K562 (cell line): Measurements from ENCODE around the gene BDP1. TPM values are rescaled to one million over a fixed set of nuclear protein-coding genes. Genes with fewer than 3 reads are reported as not detected.

ENCODE experiments used
- ATAC-seq: fragments of 200-7000 bp; cut with Tn5 transposase; 3 replicates; pipeline ENCODE4 v1.9.1; 2020; ENCODE audit warnings: moderate library complexity
- BruUV-seq: library from RNA; stranded (reverse); fragments of 400-500 nt; replicated peaks from 2 replicates; lab custom pipeline; 2021; lab: Mats Ljungman, UMichigan
- CTCF ChIA-PET: fragments of 300-600 bp; formaldehyde crosslinking; extraction: SDS; loops from one replicate; lab custom pipeline; 2021; ENCODE audit warnings: low intra/inter-chr PET ratio; lab: Yijun Ruan, JAX
- POLR2A ChIA-PET: fragments of 300-600, 350-650 bp; sonication (Branson Sonifier 250); formaldehyde crosslinking; extraction: SDS; loops from one replicate; lab custom pipeline; 2021; ENCODE audit warnings: antibody characterized with exemption, inconsistent platforms; lab: Yijun Ruan, JAX
- DNase-seq, 4 experiments: peaks; one replicate each; pipeline versions ENCODE4 v3.0.0 to v3.0.0-alpha.2; 2011 to 2018; ENCODE audit warnings: low spot score in 3 of 4, mixed read lengths in 3 of 4; ENCODE audit errors: extremely low read depth in 1 of 4
- FAIRE-seq: peaks from 2 replicates; lab custom pipeline; 2011; peaks lifted over from hg19 to GRCh38; lab: Jason Lieb, UNC
- H2AFZ ChIP-seq: 2 replicates; pipeline ENCODE4 v1.6.0; 2011; ENCODE audit warnings: low read depth, low read length, control low read depth, inconsistent platforms
- H3K27ac ChIP-seq: fragments of 200-600 bp; 3 replicates; pipeline ENCODE4 v1.8.0; 2011; ENCODE audit warnings: low read depth, mild to moderate bottlenecking, control low read depth, inconsistent platforms, low read length, moderate library complexity, mixed read lengths; ENCODE audit errors: extremely low read depth
- H3K27me3 ChIP-seq, 2 experiments: fragments of 300-600 bp in 1 of 2; 2 replicates in 1 of 2; 3 replicates in 1 of 2; pipeline versions ENCODE4 v1.6.0 to v1.8.0; 2011; ENCODE audit warnings: inconsistent platforms in 2 of 2, low read length in 2 of 2, mild to moderate bottlenecking in 1 of 2, mixed read lengths in 1 of 2, moderate library complexity in 1 of 2; ENCODE audit not compliant: control insufficient read depth in 2 of 2, insufficient read depth in 2 of 2
- H3K36me3 ChIP-seq: fragments of 300-600 bp; 3 replicates; pipeline ENCODE4 v1.8.0; 2011; ENCODE audit warnings: mild to moderate bottlenecking, low read length, inconsistent platforms; ENCODE audit not compliant: control insufficient read depth, insufficient read depth
- H3K4me1 ChIP-seq, 2 experiments: fragments of 200-600 bp in 1 of 2; replicated peaks in 1 of 2; 2 replicates in 1 of 2; 3 replicates in 1 of 2; pipeline versions ENCODE4 v1.5.1 to v1.8.0; 2011; ENCODE audit warnings: inconsistent platforms in 2 of 2, low read length in 2 of 2, mild to moderate bottlenecking in 1 of 2, mixed read lengths in 1 of 2, moderate library complexity in 1 of 2; ENCODE audit not compliant: control insufficient read depth in 2 of 2, insufficient read depth in 2 of 2
- H3K4me2 ChIP-seq: 2 replicates; pipeline ENCODE4 v1.6.1; 2011; ENCODE audit warnings: low read length, control low read depth, inconsistent platforms, mixed read lengths; ENCODE audit not compliant: insufficient read depth
- H3K4me3 ChIP-seq: fragments of 200-600 bp; sonication (generic), shearing (Covaris generic); 2 replicates; pipeline ENCODE4 v1.5.1; 2016; ENCODE audit warnings: control low read depth, inconsistent platforms
- H3K79me2 ChIP-seq: fragments of 200-600 bp; 3 replicates; pipeline ENCODE4 v1.8.0; 2011; ENCODE audit warnings: low read length, inconsistent platforms; ENCODE audit not compliant: control insufficient read depth, insufficient read depth
- H3K9ac ChIP-seq, 2 experiments: 2 replicates each; pipeline versions ENCODE4 v1.6.0 to v1.6.1; 2011; ENCODE audit warnings: low read depth in 2 of 2, low read length in 2 of 2, control low read depth in 1 of 2, inconsistent platforms in 1 of 2, mild to moderate bottlenecking in 1 of 2, mixed read lengths in 1 of 2; ENCODE audit not compliant: insufficient read depth in 1 of 2
- H3K9me1 ChIP-seq: one replicate; pipeline ENCODE4 v1.6.0; 2011; ENCODE audit warnings: inconsistent platforms, mild to moderate bottlenecking, low read length, moderate library complexity; ENCODE audit not compliant: control insufficient read depth, insufficient read depth
- H3K9me3 ChIP-seq: replicated peaks from 2 replicates; pipeline ENCODE4 v1.5.1; 2011; ENCODE audit warnings: low read depth, low read length, inconsistent platforms; ENCODE audit not compliant: control insufficient read depth, insufficient read depth
- H4K20me1 ChIP-seq: replicated peaks from 2 replicates; pipeline ENCODE4 v1.6.1; 2011; ENCODE audit warnings: low read length, inconsistent platforms, mixed read lengths; ENCODE audit not compliant: control insufficient read depth, insufficient read depth
- E2F3 ChIP-seq: fragments of 250-450 bp; sonication (Bioruptor Pico); IDR thresholded peaks from 2 replicates; pipeline ENCODE4 v1.4.0; 2020; ENCODE audit warnings: mild to moderate bottlenecking
- ETV6 ChIP-seq, 3 experiments: fragments of 150-350 bp in 1 of 3; sonication (generic) in 1 of 3; formaldehyde crosslinking in 1 of 3; IDR thresholded peaks; 2 replicates each; pipeline versions ENCODE4 v1.6.1 to v1.8.0; 2014 to 2022; ENCODE audit warnings: borderline replicate concordance in 2 of 3, low read depth in 2 of 3, antibody characterized with exemption in 1 of 3, low read length in 1 of 3, mild to moderate bottlenecking in 1 of 3, missing genetic modification reagents in 1 of 3
- GTF2F1 ChIP-seq: IDR thresholded peaks from 2 replicates; pipeline ENCODE4 v1.6.1; 2011; ENCODE audit warnings: low read depth, low read length, improper control_type of control experiment
- MCM5 ChIP-seq: fragments of 450-650 bp; IDR thresholded peaks from 2 replicates; pipeline ENCODE4 v1.6.1; 2016; ENCODE audit warnings: low read depth
- PHB ChIP-seq: fragments of 250-450 bp; sonication (Bioruptor Pico); IDR thresholded peaks from 2 replicates; pipeline ENCODE4 v1.5.0; 2021
- RBM22 ChIP-seq: fragments of 200-400 bp; formaldehyde crosslinking; IDR thresholded peaks from 2 replicates; pipeline ENCODE4 v1.6.1; 2018; ENCODE audit warnings: low read length, low read depth; ENCODE audit not compliant: poor library complexity, severe bottlenecking
- SLC30A9 ChIP-seq: fragments of 250-450 bp; sonication (Bioruptor Pico); IDR thresholded peaks from 2 replicates; pipeline ENCODE4 v1.8.0; 2022; ENCODE audit warnings: mild to moderate bottlenecking, moderate library complexity
- STAG1 ChIP-seq: sonication (generic); formaldehyde crosslinking; IDR thresholded peaks from 2 replicates; pipeline ENCODE4 v1.5.0; 2020; ENCODE audit warnings: missing genetic modification reagents, borderline replicate concordance
- TBL1XR1 ChIP-seq, 2 experiments: IDR thresholded peaks; 2 replicates each; pipeline ENCODE4 v1.6.1; 2012; ENCODE audit warnings: improper control_type of control experiment in 2 of 2, low read length in 2 of 2, mild to moderate bottlenecking in 1 of 2
- ZNF175 ChIP-seq: fragments of 200-800 bp; sonication (Bioruptor generic); IDR thresholded peaks from 2 replicates; pipeline ENCODE4 v1.6.1; 2016; ENCODE audit warnings: low read depth, mild to moderate bottlenecking, missing genetic modification characterization, missing compliant biosample characterization
- ZNF551 ChIP-seq: fragments of 250-450 bp; sonication (Bioruptor Pico); IDR thresholded peaks from 2 replicates; pipeline ENCODE4 v1.5.0; 2021; ENCODE audit warnings: mild to moderate bottlenecking, moderate library complexity
- ZNF79 ChIP-seq: fragments of 250-450 bp; sonication (Bioruptor Pico); IDR thresholded peaks from 2 replicates; pipeline ENCODE4 v1.4.0; 2020; ENCODE audit warnings: low read depth, mild to moderate bottlenecking, moderate library complexity
- WGBS: fragments of 100-300 bp; shearing (Covaris generic); methylation state at CpG from one replicate; pipeline ENCODE4 v1.1.6; 2016; ENCODE audit warnings: low coverage, mixed read lengths; ENCODE audit not compliant: insufficient coverage; ENCODE audit errors: missing lambda C conversion rate; 5-methylcytosine and 5-hydroxymethylcytosine counted together
- in situ Hi-C: fragments of 300-500 bp; cut with MboI; formaldehyde crosslinking; loops from 4 replicates; pipeline ENCODE4 v1.15.0; 2018; ENCODE audit warnings: inconsistent platforms, mixed read lengths
- intact Hi-C: fragments of 100-400 bp; cut with micrococcal nuclease; formaldehyde crosslinking; loops from 2 replicates; pipeline ENCODE4 v1.14.2; 2022
- polyA plus RNA-seq, 8 experiments: library from polyadenylated mRNA; depleted of rRNA in 4 of 8; stranded (reverse) in 5 of 8; unstranded in 3 of 8; fragments of >200 nt; fragmentation: Nextera tagmentation in 2 of 8; fragmentation: Illumina TruSeq in 1 of 8; extraction: Ambion mirVana in 2 of 8; extraction: Trizol in 1 of 8; gene quantifications; 2 replicates each; pipeline versions ENCODE4 v1.2.1 to v1.2.3, GENCODE V29; 2011 to 2014; ENCODE audit warnings: inconsistent platforms in 1 of 8, missing spikeins in 1 of 8
- total RNA-seq, 7 experiments: library from RNA; depleted of rRNA in 6 of 7; stranded (reverse); fragments of >200 nt in 6 of 7; fragmentation: Illumina TruSeq in 2 of 7; extraction: Trizol in 2 of 7; gene quantifications; 2 replicates each; pipeline versions ENCODE4 v1.2.1 to v1.2.3, GENCODE V29; 2011 to 2021; ENCODE audit warnings: low replicate concordance in 1 of 7
- TF ChIP-seq, protein P1 (sequence below): sonication (generic); formaldehyde crosslinking; IDR thresholded peaks from 2 replicates; pipeline ENCODE4 v1.8.0; 2023; ENCODE audit warnings: mild to moderate bottlenecking, missing genetic modification reagents
- TF ChIP-seq, protein P2 (sequence below): fragments of 200-800 bp; sonication (Bioruptor generic); IDR thresholded peaks from 2 replicates; pipeline ENCODE4 v1.6.1; 2016; ENCODE audit warnings: missing genetic modification characterization, missing compliant biosample characterization

The BDP1 gene
- total and polyA plus RNA-seq, 9 of the 15 experiments (the other 6 are each of a cell fraction or from before 2014, with no cell fraction given) = 6.9 to 47.3 (median 23.9) TPM

DNA sequence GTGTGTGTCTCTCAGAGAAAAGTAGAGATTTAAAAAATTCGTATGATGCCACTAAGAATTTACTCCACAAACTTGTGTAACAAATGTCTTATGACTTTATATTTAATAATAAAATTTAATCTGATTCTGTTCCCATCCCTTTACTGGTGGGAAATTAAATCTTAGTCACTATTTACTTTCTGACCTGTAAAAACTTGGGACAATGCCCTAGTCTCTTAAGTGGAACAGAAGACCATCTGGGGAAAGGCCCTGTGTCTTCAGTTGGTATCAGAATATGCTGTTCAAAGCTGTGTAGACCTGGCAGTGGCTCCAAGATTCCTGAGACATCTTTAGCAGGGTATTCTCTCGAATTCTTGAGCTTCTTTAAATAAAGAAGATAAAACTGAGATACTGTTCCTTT is 2.6 kb upstream of the BDP1 start:
- 13% methylated on average over 2 of the region's 2 CpGs for WGBS
- no peak for ATAC-seq
- in situ Hi-C loops = loop anchor here (25.0 kb wide), 2 partner anchors 241 to 1241 kb away; no protein-coding TSS in a partner anchor
- POLR2A ChIA-PET = no interaction called here
- no peak overlapping the region for H3K27ac ChIP-seq
- H3K79me2 ChIP-seq = peaks cover 23% of the 10 kb centered on the region
- 0 out of 2 replicates have a peak, but pooled peaks cover 3% of the 10 kb centered on the region for H4K20me1 ChIP-seq
- peaks cover 0 to 4% of the 10 kb centered on the region in 2 experiments; a peak in 2 of 5 replicates for H3K4me1 ChIP-seq
- H3K4me2 ChIP-seq = no peak overlapping the region
- H3K36me3 ChIP-seq = no peaks in the 10 kb centered on the region
- no peak overlapping the region for H2AFZ ChIP-seq
- DNase-seq = no peak
- H3K27me3 ChIP-seq = no peaks in the 10 kb centered on the region
- intact Hi-C loops = no loop called here
- no TSS peak for BruUV-seq
- CTCF ChIA-PET = no interaction called here
- H3K9ac ChIP-seq = no peak overlapping the region
- H3K9me1 ChIP-seq = no peaks in the 10 kb centered on the region
- H3K9me3 ChIP-seq = no peaks in the 10 kb centered on the region
- no peak overlapping the region for H3K4me3 ChIP-seq
- FAIRE-seq = no peak
- TF ChIP-seq E2F3 (CRISPR knock-in tag) (no peak), STAG1 (CRISPR knock-in tag) (no peak), RBM22 (no peak), GTF2F1 (no peak), TBL1XR1 (IDR thresholded peaks at IDR 0.05; ENCODE audit: low read length in 2 of 2) (no peak), ETV6 (IDR thresholded peaks at IDR 0.05; ENCODE audit: borderline replicate concordance in 1 of 2, low read depth in 2 of 2, low read length in 1 of 2) (no peak), ETV6 (CRISPR knock-in tag; IDR thresholded peaks at IDR 0.05; ENCODE audit: borderline replicate concordance) (no peak), ZNF175 (no peak), ZNF551 (no peak), SLC30A9 (CRISPR knock-in tag) (no peak), MCM5 (no peak), ZNF79 (no peak), PHB (no peak)
- TF ChIP-seq, protein P1, sequence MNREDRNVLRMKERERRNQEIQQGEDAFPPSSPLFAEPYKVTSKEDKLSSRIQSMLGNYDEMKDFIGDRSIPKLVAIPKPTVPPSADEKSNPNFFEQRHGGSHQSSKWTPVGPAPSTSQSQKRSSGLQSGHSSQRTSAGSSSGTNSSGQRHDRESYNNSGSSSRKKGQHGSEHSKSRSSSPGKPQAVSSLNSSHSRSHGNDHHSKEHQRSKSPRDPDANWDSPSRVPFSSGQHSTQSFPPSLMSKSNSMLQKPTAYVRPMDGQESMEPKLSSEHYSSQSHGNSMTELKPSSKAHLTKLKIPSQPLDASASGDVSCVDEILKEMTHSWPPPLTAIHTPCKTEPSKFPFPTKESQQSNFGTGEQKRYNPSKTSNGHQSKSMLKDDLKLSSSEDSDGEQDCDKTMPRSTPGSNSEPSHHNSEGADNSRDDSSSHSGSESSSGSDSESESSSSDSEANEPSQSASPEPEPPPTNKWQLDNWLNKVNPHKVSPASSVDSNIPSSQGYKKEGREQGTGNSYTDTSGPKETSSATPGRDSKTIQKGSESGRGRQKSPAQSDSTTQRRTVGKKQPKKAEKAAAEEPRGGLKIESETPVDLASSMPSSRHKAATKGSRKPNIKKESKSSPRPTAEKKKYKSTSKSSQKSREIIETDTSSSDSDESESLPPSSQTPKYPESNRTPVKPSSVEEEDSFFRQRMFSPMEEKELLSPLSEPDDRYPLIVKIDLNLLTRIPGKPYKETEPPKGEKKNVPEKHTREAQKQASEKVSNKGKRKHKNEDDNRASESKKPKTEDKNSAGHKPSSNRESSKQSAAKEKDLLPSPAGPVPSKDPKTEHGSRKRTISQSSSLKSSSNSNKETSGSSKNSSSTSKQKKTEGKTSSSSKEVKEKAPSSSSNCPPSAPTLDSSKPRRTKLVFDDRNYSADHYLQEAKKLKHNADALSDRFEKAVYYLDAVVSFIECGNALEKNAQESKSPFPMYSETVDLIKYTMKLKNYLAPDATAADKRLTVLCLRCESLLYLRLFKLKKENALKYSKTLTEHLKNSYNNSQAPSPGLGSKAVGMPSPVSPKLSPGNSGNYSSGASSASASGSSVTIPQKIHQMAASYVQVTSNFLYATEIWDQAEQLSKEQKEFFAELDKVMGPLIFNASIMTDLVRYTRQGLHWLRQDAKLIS (CRISPR knock-in tag) = no peak
- TF ChIP-seq, protein P2, sequence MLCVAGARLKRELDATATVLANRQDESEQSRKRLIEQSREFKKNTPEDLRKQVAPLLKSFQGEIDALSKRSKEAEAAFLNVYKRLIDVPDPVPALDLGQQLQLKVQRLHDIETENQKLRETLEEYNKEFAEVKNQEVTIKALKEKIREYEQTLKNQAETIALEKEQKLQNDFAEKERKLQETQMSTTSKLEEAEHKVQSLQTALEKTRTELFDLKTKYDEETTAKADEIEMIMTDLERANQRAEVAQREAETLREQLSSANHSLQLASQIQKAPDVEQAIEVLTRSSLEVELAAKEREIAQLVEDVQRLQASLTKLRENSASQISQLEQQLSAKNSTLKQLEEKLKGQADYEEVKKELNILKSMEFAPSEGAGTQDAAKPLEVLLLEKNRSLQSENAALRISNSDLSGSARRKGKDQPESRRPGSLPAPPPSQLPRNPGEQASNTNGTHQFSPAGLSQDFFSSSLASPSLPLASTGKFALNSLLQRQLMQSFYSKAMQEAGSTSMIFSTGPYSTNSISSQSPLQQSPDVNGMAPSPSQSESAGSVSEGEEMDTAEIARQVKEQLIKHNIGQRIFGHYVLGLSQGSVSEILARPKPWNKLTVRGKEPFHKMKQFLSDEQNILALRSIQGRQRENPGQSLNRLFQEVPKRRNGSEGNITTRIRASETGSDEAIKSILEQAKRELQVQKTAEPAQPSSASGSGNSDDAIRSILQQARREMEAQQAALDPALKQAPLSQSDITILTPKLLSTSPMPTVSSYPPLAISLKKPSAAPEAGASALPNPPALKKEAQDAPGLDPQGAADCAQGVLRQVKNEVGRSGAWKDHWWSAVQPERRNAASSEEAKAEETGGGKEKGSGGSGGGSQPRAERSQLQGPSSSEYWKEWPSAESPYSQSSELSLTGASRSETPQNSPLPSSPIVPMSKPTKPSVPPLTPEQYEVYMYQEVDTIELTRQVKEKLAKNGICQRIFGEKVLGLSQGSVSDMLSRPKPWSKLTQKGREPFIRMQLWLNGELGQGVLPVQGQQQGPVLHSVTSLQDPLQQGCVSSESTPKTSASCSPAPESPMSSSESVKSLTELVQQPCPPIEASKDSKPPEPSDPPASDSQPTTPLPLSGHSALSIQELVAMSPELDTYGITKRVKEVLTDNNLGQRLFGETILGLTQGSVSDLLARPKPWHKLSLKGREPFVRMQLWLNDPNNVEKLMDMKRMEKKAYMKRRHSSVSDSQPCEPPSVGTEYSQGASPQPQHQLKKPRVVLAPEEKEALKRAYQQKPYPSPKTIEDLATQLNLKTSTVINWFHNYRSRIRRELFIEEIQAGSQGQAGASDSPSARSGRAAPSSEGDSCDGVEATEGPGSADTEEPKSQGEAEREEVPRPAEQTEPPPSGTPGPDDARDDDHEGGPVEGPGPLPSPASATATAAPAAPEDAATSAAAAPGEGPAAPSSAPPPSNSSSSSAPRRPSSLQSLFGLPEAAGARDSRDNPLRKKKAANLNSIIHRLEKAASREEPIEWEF (CRISPR knock-in tag) = no peak
